Left lung (tissue), 10 donors: ENCODE results near the gene TMEM134. TPM values are rescaled to one million over a fixed set of nuclear protein-coding genes. Genes with fewer than 3 reads are reported as not detected.

ENCODE experiments used
- ATAC-seq: fragments of 200-7000 bp; cut with Tn5 transposase; one replicate; pipeline ENCODE4 v1.9.1; 2020; ENCODE audit warnings: moderate library complexity
- DNase-seq, 4 donors: peaks; one replicate each; pipeline ENCODE4 v3.0.0-alpha.2; 2013 to 2020
- H3K27ac ChIP-seq, 2 donors: fragments of 200-600 bp; sonication (generic) in 1 of 2; one replicate each; pipeline versions ENCODE4 v1.5.0 to v1.8.0; 2020 to 2021
- H3K27me3 ChIP-seq, 2 donors: fragments of 200-600 bp; sonication (generic) in 1 of 2; one replicate each; pipeline versions ENCODE4 v1.5.0 to v1.8.0; 2020 to 2021
- H3K36me3 ChIP-seq, 2 donors: fragments of 200-600 bp; sonication (generic) in 1 of 2; one replicate each; pipeline versions ENCODE4 v1.5.0 to v1.8.0; 2020 to 2021
- H3K4me1 ChIP-seq, 2 donors: fragments of 200-600 bp; one replicate each; pipeline ENCODE4 v1.8.0; 2021
- H3K4me3 ChIP-seq, 2 donors: fragments of 200-600 bp; sonication (generic) in 1 of 2; one replicate each; pipeline versions ENCODE4 v1.5.0 to v1.8.0; 2020 to 2021; ENCODE audit warnings: mild to moderate bottlenecking in 1 of 2
- H3K9me3 ChIP-seq, 2 donors: fragments of 200-600 bp; sonication (generic) in 1 of 2; one replicate each; pipeline versions ENCODE4 v1.5.0 to v1.8.0; 2020 to 2021
- intact Hi-C, 2 donors: fragments of 100-400 bp; cut with DNase I; formaldehyde crosslinking; loops; one replicate each; pipeline versions ENCODE4 v1.11.2 to v1.14.2; 2022
- polyA plus RNA-seq, 6 donors: library from polyadenylated mRNA; unstranded; fragments of 120-200 nt; gene quantifications; one replicate each; pipeline ENCODE4 v1.2.1, GENCODE V29; 2013; ENCODE audit not compliant: insufficient read length in 6 of 6
- total RNA-seq, 2 donors: library from RNA; stranded (reverse); fragmentation: NEBNext Ultra II Directional; extraction: Animal tissue kit (Norgen Biotek cat#: 25700); gene quantifications; one replicate each; pipeline ENCODE4 v1.2.1, GENCODE V29; 2021
- TF ChIP-seq, protein P1 (sequence below), 2 donors: fragments of 200-600 bp; sonication (generic) in 1 of 2; IDR thresholded peaks; one replicate each; pipeline versions ENCODE4 v1.5.0 to v1.8.0; 2021; ENCODE audit warnings: antibody characterized with exemption in 2 of 2
- donor health status: DM: no; HTN: yes; CAD: no.
- donor health status: DM: no; HTN: no; CAD: no.

Gene TMEM134
- total and polyA plus RNA-seq, 8 donors, result 33.4 to 51.8 (median 44.7) TPM

DNA sequence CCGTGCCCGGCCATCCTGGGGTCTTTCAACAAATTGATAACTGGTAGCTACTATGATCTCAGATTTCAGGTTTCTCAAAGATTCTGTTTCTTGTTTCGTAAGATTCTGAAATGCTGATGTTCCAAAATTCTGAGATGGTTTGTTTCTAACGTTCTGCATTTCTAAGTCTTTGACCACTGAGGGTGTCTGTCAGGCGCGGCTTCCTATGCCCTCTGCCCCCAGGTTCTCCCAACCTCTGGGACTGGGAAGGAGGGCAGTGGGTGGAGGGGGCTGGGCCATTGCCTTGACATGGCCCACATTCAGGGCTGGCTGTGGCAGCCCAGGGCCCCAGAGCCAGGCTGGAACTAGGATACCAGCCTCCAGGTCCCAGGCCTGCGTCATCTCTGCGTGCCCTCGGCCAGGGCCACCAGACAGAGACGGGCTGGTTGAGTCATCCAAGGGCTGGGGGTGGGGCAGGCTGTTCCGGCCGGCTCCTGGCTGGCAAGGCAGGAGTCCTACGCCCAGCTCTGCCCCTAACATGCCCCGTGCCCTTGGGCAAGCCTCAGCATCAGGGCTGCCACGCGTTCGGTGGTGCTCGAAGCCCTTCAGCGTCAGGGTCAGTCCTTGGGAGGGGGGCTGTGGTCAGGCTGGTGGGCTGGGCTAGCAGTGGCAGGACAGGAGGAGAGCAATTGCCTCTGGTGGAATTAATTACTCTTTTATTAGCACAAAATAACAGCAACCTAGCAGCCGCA, 5.2 kb downstream of the TMEM134 start:
- Histone ChIP-seq H3K4me3 (peak overlapping the region; percentile 46 to 66), H3K9me3 (no peaks in the 10 kb centered on the region), H3K36me3 (no peaks in the 10 kb centered on the region), H3K4me1 (peaks cover 10 to 44% of the 10 kb centered on the region in 2 donors), H3K27me3 (no peaks in the 10 kb centered on the region), H3K27ac (peak overlapping the region; percentile 84 to 87)
- DNase-seq (peak in 2 of 4 donors; percentile 84 to 91), ATAC-seq (peak; percentile 45)
- intact Hi-C loops, result no loop called here
- TF ChIP-seq, protein P1, sequence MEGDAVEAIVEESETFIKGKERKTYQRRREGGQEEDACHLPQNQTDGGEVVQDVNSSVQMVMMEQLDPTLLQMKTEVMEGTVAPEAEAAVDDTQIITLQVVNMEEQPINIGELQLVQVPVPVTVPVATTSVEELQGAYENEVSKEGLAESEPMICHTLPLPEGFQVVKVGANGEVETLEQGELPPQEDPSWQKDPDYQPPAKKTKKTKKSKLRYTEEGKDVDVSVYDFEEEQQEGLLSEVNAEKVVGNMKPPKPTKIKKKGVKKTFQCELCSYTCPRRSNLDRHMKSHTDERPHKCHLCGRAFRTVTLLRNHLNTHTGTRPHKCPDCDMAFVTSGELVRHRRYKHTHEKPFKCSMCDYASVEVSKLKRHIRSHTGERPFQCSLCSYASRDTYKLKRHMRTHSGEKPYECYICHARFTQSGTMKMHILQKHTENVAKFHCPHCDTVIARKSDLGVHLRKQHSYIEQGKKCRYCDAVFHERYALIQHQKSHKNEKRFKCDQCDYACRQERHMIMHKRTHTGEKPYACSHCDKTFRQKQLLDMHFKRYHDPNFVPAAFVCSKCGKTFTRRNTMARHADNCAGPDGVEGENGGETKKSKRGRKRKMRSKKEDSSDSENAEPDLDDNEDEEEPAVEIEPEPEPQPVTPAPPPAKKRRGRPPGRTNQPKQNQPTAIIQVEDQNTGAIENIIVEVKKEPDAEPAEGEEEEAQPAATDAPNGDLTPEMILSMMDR (IDR thresholded peaks at IDR 0.05), result no peak

DNA sequence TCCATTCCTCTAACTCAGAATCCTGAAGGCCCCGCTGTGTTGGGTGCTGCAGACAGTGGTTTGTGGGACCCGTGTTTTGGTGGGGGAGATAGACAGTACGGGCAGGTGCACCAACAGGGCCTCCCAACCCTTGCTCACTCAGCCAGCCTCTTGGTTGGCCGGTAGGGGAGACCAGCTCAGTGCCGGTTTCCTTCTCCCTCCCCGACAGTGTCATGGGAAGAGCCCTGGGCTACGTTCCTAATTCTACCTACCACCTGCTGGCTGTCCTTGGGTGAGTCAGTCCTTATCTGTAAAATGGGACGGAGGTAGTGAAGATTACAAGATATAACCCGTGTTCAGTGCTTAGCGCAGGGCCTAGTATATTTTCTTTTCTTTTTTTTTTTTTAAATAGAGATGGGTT, 5.9 kb downstream of the TMEM134 start:
- no peak for ATAC-seq
- H3K36me3 ChIP-seq, result no peaks in the 10 kb centered on the region
- no peak for DNase-seq
- H3K27ac ChIP-seq, result peak overlapping the region in 1 of 2 donors; percentile 87
- intact Hi-C loops, result no loop called here
- H3K4me3 ChIP-seq, result no peak overlapping the region
- no peaks in the 10 kb centered on the region for H3K9me3 ChIP-seq
- H3K4me1 ChIP-seq, result peaks cover 8 to 39% of the 10 kb centered on the region in 2 donors
- no peaks in the 10 kb centered on the region for H3K27me3 ChIP-seq
- TF ChIP-seq, protein P1 (IDR thresholded peaks at IDR 0.05), result no peak

DNA sequence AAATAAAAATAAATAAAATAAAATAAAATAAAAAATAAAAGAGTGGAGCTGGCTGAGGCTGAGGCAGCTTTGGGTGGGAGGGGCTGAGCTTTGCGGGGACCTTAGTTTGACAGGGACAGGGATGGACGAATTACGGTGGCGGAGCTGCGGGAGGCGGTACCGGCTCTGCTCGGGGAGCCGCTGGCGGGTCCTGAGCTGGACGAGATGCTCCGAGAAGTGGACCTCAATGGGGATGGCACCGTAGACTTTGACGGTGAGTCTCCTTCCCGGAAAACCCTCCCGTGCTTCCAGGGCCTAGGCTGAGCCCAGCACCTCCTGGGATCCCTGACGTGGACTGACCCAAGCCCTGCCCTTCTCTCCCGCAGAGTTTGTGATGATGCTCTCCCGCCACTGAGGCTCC, 10.8 kb downstream of the TMEM134 start:
- intact Hi-C loops, result no loop called here
- no peak for DNase-seq
- no peak for ATAC-seq

DNA sequence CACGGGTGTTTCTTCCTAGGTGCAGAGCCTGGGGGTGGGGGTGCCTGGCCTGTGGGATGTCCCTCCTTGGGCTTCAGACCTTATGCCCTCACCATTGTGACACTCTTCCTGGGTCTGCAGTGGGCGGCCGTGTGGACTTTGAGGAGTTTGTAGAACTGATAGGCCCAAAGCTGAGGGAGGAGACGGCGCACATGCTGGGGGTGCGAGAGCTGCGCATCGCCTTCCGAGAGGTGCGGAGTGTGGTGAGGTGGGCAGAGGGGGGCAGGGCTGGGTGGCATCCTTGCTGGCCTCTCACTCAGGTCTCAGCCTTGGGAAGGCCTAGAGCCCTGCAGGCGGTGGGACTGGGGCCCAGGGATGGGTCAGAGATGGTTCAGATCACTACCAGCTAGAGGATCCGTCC, 11.6 kb downstream of the TMEM134 start:
- H3K9me3 ChIP-seq, result no peaks in the 10 kb centered on the region
- H3K4me3 ChIP-seq, result no peak overlapping the region
- TF ChIP-seq, protein P1 (IDR thresholded peaks at IDR 0.05), result no peak
- DNase-seq, result no peak
- intact Hi-C loops, result no loop called here
- no peaks in the 10 kb centered on the region for H3K36me3 ChIP-seq
- no peak for ATAC-seq
- H3K27me3 ChIP-seq, result no peaks in the 10 kb centered on the region
- no peak overlapping the region for H3K27ac ChIP-seq
- no peaks in the 10 kb centered on the region for H3K4me1 ChIP-seq

More for the DNA sequence above, 10.8 kb downstream of the TMEM134 start:
- Histone ChIP-seq H3K27me3 (no peaks in the 10 kb centered on the region), H3K27ac (no peak overlapping the region), H3K9me3 (no peaks in the 10 kb centered on the region), H3K36me3 (no peaks in the 10 kb centered on the region), H3K4me1 (no peaks in the 10 kb centered on the region), H3K4me3 (no peak overlapping the region)
- TF ChIP-seq, protein P1 (IDR thresholded peaks at IDR 0.05), result no peak

DNA sequence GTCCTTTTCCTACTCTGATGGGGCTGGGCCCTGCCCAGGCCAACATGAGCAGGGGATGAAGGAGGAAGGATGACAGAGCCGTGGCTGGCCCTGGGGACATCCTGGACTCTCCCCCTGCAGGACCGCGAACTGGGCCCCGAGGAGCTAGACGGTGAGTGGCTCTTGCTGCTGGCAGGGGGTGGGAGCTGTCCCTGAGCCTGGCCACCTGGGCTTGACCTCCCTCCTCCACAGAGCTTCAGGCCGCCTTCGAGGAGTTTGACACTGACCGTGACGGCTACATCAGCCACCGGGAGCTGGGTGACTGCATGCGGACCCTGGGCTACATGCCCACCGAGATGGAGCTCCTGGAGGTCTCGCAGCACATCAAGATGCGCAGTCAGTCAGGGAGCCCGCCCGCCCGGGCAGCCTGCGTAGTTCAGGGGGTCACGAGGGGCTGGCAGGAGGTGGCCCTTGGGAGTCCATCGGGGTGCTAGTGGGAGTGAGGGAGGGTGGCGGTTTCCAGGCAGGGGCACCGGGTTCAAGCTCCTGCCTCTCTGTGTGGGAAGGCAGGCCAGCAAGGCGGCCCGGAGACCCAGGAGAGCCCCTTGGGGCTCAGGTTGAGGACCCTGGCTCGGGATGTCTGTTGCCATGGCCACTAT, 12.9 kb downstream of the TMEM134 start:
- TF ChIP-seq, protein P1 (IDR thresholded peaks at IDR 0.05), result no peak
- Histone ChIP-seq H3K27me3 (no peaks in the 10 kb centered on the region), H3K9me3 (no peaks in the 10 kb centered on the region), H3K27ac (no peak overlapping the region), H3K36me3 (no peaks in the 10 kb centered on the region), H3K4me1 (no peaks in the 10 kb centered on the region), H3K4me3 (no peak overlapping the region)
- intact Hi-C loops, result no loop called here
- ATAC-seq, result no peak
- DNase-seq, result no peak
